Endothelial cell of umbilical vein (primary cell): Measurements from ENCODE around the gene ZNF680.

Experiments
- EZH2 ChIP-seq: IDR thresholded peaks from 2 replicates; pipeline ENCODE4 v1.6.1; 2012; ENCODE audit warnings: borderline replicate concordance, low read depth, mild to moderate bottlenecking, moderate library complexity, low read length, inconsistent platforms; ENCODE audit not compliant: severe bottlenecking
- FOS ChIP-seq: IDR thresholded peaks from 2 replicates; pipeline ENCODE4 v1.6.1; 2011; ENCODE audit warnings: mild to moderate bottlenecking, low read length, moderate library complexity, borderline replicate concordance; ENCODE audit not compliant: insufficient read depth
- GATA2 ChIP-seq: IDR thresholded peaks from 2 replicates; pipeline ENCODE4 v1.7.0; 2011; ENCODE audit warnings: low read depth, mild to moderate bottlenecking, moderate library complexity, mixed read lengths, low read length; ENCODE audit not compliant: insufficient read length, insufficient read depth
- JUN ChIP-seq: IDR thresholded peaks from 2 replicates; pipeline ENCODE4 v1.6.1; 2011; ENCODE audit warnings: borderline replicate concordance, low read depth; ENCODE audit not compliant: insufficient read length, insufficient read depth
- MAX ChIP-seq: IDR thresholded peaks from 2 replicates; pipeline ENCODE4 v1.6.1; 2011; ENCODE audit not compliant: insufficient read depth, insufficient read length
- MYC ChIP-seq: IDR thresholded peaks from one replicate; pipeline ENCODE4 v1.6.1; 2011; ENCODE audit warnings: mild to moderate bottlenecking, low read depth, low read length
- POLR2A ChIP-seq: IDR thresholded peaks from 2 replicates; pipeline ENCODE4 v1.6.1; 2012; ENCODE audit warnings: low read depth, mild to moderate bottlenecking, control low read depth, low read length
- POLR2AphosphoS5 ChIP-seq: IDR thresholded peaks from 2 replicates; pipeline ENCODE4 v1.6.1; 2012; ENCODE audit warnings: low read depth, mild to moderate bottlenecking, control low read depth, low read length, moderate library complexity; ENCODE audit not compliant: insufficient read depth
- TF ChIP-seq, protein P1 (sequence below), 2 donors: IDR thresholded peaks; 1 replicate in 1 of 2; 2 replicates in 1 of 2; pipeline ENCODE4 v1.5.1; 2011; ENCODE audit warnings: low read length in 2 of 2, mild to moderate bottlenecking in 2 of 2, moderate library complexity in 2 of 2, control low read depth in 1 of 2, inconsistent platforms in 1 of 2, low read depth in 1 of 2; ENCODE audit not compliant: insufficient read depth in 1 of 2; ENCODE audit errors: extremely low read depth in 1 of 2

DNA sequence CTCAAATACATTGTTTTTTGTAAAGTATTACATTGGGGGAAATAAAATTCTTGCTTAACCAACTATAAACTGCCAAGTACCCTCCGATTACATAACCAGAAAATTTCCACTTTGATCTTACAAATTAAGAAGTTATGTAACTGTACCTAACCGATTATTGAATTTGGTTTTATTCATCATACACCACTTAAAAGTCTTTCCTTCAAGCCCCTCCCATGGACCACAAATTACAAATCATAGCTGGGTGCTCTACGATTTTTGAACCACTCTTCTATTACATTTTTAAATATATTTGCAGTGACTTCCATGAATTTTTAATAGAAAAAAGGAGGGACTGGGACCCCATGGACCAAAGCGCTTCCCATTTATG is 630 bp downstream of the ZNF680 start:
- TF ChIP-seq, protein P1, sequence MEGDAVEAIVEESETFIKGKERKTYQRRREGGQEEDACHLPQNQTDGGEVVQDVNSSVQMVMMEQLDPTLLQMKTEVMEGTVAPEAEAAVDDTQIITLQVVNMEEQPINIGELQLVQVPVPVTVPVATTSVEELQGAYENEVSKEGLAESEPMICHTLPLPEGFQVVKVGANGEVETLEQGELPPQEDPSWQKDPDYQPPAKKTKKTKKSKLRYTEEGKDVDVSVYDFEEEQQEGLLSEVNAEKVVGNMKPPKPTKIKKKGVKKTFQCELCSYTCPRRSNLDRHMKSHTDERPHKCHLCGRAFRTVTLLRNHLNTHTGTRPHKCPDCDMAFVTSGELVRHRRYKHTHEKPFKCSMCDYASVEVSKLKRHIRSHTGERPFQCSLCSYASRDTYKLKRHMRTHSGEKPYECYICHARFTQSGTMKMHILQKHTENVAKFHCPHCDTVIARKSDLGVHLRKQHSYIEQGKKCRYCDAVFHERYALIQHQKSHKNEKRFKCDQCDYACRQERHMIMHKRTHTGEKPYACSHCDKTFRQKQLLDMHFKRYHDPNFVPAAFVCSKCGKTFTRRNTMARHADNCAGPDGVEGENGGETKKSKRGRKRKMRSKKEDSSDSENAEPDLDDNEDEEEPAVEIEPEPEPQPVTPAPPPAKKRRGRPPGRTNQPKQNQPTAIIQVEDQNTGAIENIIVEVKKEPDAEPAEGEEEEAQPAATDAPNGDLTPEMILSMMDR (IDR thresholded peaks at IDR 0.05; ENCODE audit: extremely low read depth in 1 of 2, insufficient read depth in 1 of 2, low read depth in 1 of 2, low read length in 2 of 2) = no peak
- no peak for TF ChIP-seq POLR2A
- TF ChIP-seq EZH2 = no peak
- TF ChIP-seq POLR2AphosphoS5 = no peak
- no peak for TF ChIP-seq FOS
- TF ChIP-seq MAX = no peak
- TF ChIP-seq MYC = no peak
- TF ChIP-seq GATA2 = no peak
- TF ChIP-seq JUN = no peak
